Pancreas (tissue), 10 donors: Measurements from ENCODE around the gene KLF3. TPM values are rescaled to one million over a fixed set of nuclear protein-coding genes. Genes with fewer than 3 reads are reported as not detected.

Experiments used
- ATAC-seq, 4 donors: fragments of 200-7000 bp; cut with Tn5 transposase; one replicate each; pipeline versions ENCODE4 v1.8.0 to v1.9.1; 2020; ENCODE audit warnings: mild to moderate bottlenecking in 4 of 4, moderate library complexity in 4 of 4
- DNase-seq, 6 donors: peaks; one replicate each; pipeline ENCODE4 v3.0.0-alpha.2; 2020
- FAIRE-seq: peaks from 2 replicates; lab custom pipeline; 2012; peaks lifted over from hg19 to GRCh38; lab: Jason Lieb, UNC
- H3K27ac ChIP-seq, 4 donors: fragments of 200-600 bp; sonication (generic); 1 replicate in 3 of 4; 2 replicates in 1 of 4; pipeline versions ENCODE4 v1.5.0 to v1.8.0; 2020
- H3K27me3 ChIP-seq, 4 donors: fragments of 200-600 bp; one replicate each; pipeline ENCODE4 v1.8.0; 2021
- H3K36me3 ChIP-seq, 3 donors: fragments of 200-600 bp; sonication (generic) in 1 of 3; one replicate each; pipeline versions ENCODE4 v1.5.0 to v1.8.0; 2020 to 2021
- H3K4me1 ChIP-seq, 3 donors: fragments of 200-600 bp; one replicate each; pipeline ENCODE4 v1.8.0; 2021
- H3K4me3 ChIP-seq, 4 donors: fragments of 200-600 bp; sonication (generic) in 2 of 4; one replicate each; pipeline versions ENCODE4 v1.5.0 to v1.8.0; 2020 to 2021
- H3K9me3 ChIP-seq, 4 donors: fragments of 200-600 bp; one replicate each; pipeline ENCODE4 v1.8.0; 2021
- CTCF ChIP-seq, 4 donors: fragments of 200-600 bp; sonication (generic) in 3 of 4; IDR thresholded peaks; one replicate each; pipeline versions ENCODE4 v1.5.0 to v1.8.0; 2021; ENCODE audit warnings: antibody characterized with exemption in 4 of 4
- WGBS, 2 donors: extraction: QIAGEN DNeasy Blood & Tissue Kit; methylation state at CpG; one replicate each; pipeline ENCODE4 v1.1.7; 2013; 5-methylcytosine and 5-hydroxymethylcytosine counted together
- intact Hi-C, 3 donors: fragments of 100-400 bp; cut with DNase I; formaldehyde crosslinking; loops; one replicate each; pipeline versions ENCODE4 v1.11.1 to v1.14.2; 2022
- polyA plus RNA-seq, 2 donors: library from polyadenylated mRNA; stranded (reverse); fragments of 200-250 nt; gene quantifications; one replicate each; pipeline ENCODE4 v1.2.3, GENCODE V29; 2013
- total RNA-seq, 6 donors: library from RNA; stranded (reverse); fragmentation: NEBNext Ultra II Directional in 4 of 6; extraction: Animal tissue kit (Norgen Biotek cat#: 25700) in 4 of 6; gene quantifications; one replicate each; pipeline versions ENCODE4 v1.2.1 to v1.2.4, GENCODE V29; 2021 to 2023
- donor health status: healthy with polysubstance abuse.
- donor health status: DM: no; HTN: no; CAD: no; lungs with moderate emphysema.
- donor health status: DM: no; HTN: no; CAD: no.
- donor health status: control.
- donor health status: control.
- donor health status: Bipolar disorder and iron deficiency.
- donor health status: DM: yes; HTN: yes; CAD: no.
- donor health status: DM: no; HTN: no; CAD: no.
- donor health status: DM: no; HTN: no; CAD: no.
- donor health status: DM: yes; HTN: yes; CAD: no.

KLF3 gene
- total and polyA plus RNA-seq, 8 donors, result 8.7 to 33.4 (median 25.0) TPM

GRCh38 chr4:38703635-38704034, 39.6 kb downstream of the KLF3 start:
- ATAC-seq (no peak), DNase-seq (no peak), FAIRE-seq (no peak)
- intact Hi-C loops, result no loop called here
- no peaks in the 10 kb centered on the region for H3K9me3 ChIP-seq
- no peaks in the 10 kb centered on the region for H3K36me3 ChIP-seq
- WGBS, 2 donors, result 86 to 91% methylated on average over 4 of the region's 4 CpGs
- peaks cover 0 to 6% (median 3%) of the 10 kb centered on the region in 3 donors for H3K4me1 ChIP-seq
- no peak overlapping the region for H3K27ac ChIP-seq
- no peak overlapping the region for H3K4me3 ChIP-seq
- H3K27me3 ChIP-seq, result no peaks in the 10 kb centered on the region
- no peak for TF ChIP-seq CTCF (IDR thresholded peaks at IDR 0.05)

GRCh38 chr4:38704622-38705154, 40.7 kb downstream of the KLF3 start:
- H3K4me3 ChIP-seq, result no peak overlapping the region
- H3K9me3 ChIP-seq, result no peaks in the 10 kb centered on the region
- no peaks in the 10 kb centered on the region for H3K27me3 ChIP-seq
- no peak for DNase-seq
- H3K36me3 ChIP-seq, result no peaks in the 10 kb centered on the region
- peak overlapping the region in 1 of 4 donors; percentile 37 for H3K27ac ChIP-seq
- FAIRE-seq, result no peak
- no peak for TF ChIP-seq CTCF (IDR thresholded peaks at IDR 0.05)
- peak in 3 of 4 donors; percentile 28 to 74 (median 59) for ATAC-seq
- intact Hi-C loops, result no loop called here
- 26 to 44% methylated on average over 3 of the region's 3 CpGs for WGBS, 2 donors
- H3K4me1 ChIP-seq, result peaks cover 0 to 6% (median 3%) of the 10 kb centered on the region in 3 donors

- WGBS, 2 donors, result 52 to 56% methylated on average over 2 of the region's 2 CpGs
- no peaks in the 10 kb centered on the region for H3K9me3 ChIP-seq
- no peak overlapping the region for H3K4me3 ChIP-seq
- no peaks in the 10 kb centered on the region for H3K27me3 ChIP-seq
- no peak for DNase-seq
- FAIRE-seq, result no peak
- no peak overlapping the region for H3K27ac ChIP-seq
- TF ChIP-seq CTCF (IDR thresholded peaks at IDR 0.05), result no peak
- intact Hi-C loops, result no loop called here
- H3K36me3 ChIP-seq, result no peaks in the 10 kb centered on the region
- ATAC-seq, result no peak
- H3K4me1 ChIP-seq, result peaks cover 0 to 6% (median 3%) of the 10 kb centered on the region in 3 donors
Measured at GRCh38 chr4:38706301-38706700, 42.3 kb downstream of the KLF3 start.

GRCh38 chr4:38710053-38710452, 46.1 kb downstream of the KLF3 start:
- ATAC-seq (no peak), FAIRE-seq (no peak)

More at GRCh38 chr4:38710053-38710452, 46.1 kb downstream of the KLF3 start:
- Histone ChIP-seq H3K4me3 (no peak overlapping the region), H3K36me3 (no peaks in the 10 kb centered on the region), H3K27me3 (no peaks in the 10 kb centered on the region), H3K9me3 (no peaks in the 10 kb centered on the region), H3K4me1 (peaks cover 0 to under 1% (median under 1%) of the 10 kb centered on the region in 3 donors), H3K27ac (no peak overlapping the region)
- intact Hi-C loops, result no loop called here
- no peak for DNase-seq
- WGBS, 2 donors, result 85 to 88% methylated on average over 2 of the region's 2 CpGs
- no peak for TF ChIP-seq CTCF (IDR thresholded peaks at IDR 0.05)
